MCF 10A (cell line): Measurements from ENCODE around the gene S100A6. TPM values are rescaled to one million over a fixed set of nuclear protein-coding genes. Genes with fewer than 3 reads are reported as not detected.
"Not testable (repeated sequence)": the region's sequence is repeated elsewhere in the genome, so short reads cannot be mapped to it uniquely, and the experiment has no call there.

Source experiments
- BruUV-seq: library from RNA; stranded (reverse); fragments of 400-500 nt; replicated peaks from 2 replicates; lab custom pipeline; 2021; lab: Mats Ljungman, UMichigan
- CTCF ChIA-PET: fragments of 300-600 bp; sonication (Branson Sonifier 250); formaldehyde crosslinking; extraction: SDS; loops from one replicate; lab custom pipeline; 2021; ENCODE audit warnings: antibody characterized with exemption, inconsistent platforms; lab: Yijun Ruan, JAX
- POLR2A ChIA-PET: fragments of 300-600, 350-650 bp; sonication (Branson Sonifier 250); formaldehyde crosslinking; extraction: SDS; loops from one replicate; lab custom pipeline; 2020; ENCODE audit warnings: antibody characterized with exemption, inconsistent platforms; lab: Yijun Ruan, JAX
- DNase-seq: peaks from one replicate; pipeline ENCODE4 v3.0.0-alpha.2; 2018; ENCODE audit not compliant: unreplicated experiment
- H3K27ac Mint-ChIP-seq: one replicate; pipeline ENCODE4 v1.8.0; 2022; ENCODE audit warnings: mild to moderate bottlenecking, low read depth, mixed read lengths; ENCODE audit not compliant: unreplicated experiment
- H3K27me3 Mint-ChIP-seq: one replicate; pipeline ENCODE4 v1.8.0; 2022; ENCODE audit warnings: mixed read lengths; ENCODE audit not compliant: insufficient read depth, unreplicated experiment
- H3K36me3 Mint-ChIP-seq: one replicate; pipeline ENCODE4 v1.8.0; 2022; ENCODE audit warnings: mild to moderate bottlenecking, moderate library complexity, mixed read lengths; ENCODE audit not compliant: insufficient read depth, unreplicated experiment
- H3K4me1 Mint-ChIP-seq: one replicate; pipeline ENCODE4 v1.8.0; 2022; ENCODE audit warnings: mixed read lengths; ENCODE audit not compliant: insufficient read depth, unreplicated experiment
- H3K4me3 Mint-ChIP-seq: one replicate; pipeline ENCODE4 v1.8.0; 2022; ENCODE audit warnings: mild to moderate bottlenecking, moderate library complexity, mixed read lengths; ENCODE audit not compliant: unreplicated experiment
- H3K9me3 Mint-ChIP-seq: one replicate; pipeline ENCODE4 v1.8.0; 2022; ENCODE audit warnings: mixed read lengths; ENCODE audit not compliant: unreplicated experiment
- CTCF ChIP-seq: fragments of 200-600 bp; IDR thresholded peaks from one replicate; pipeline ENCODE4 v1.8.0; 2022; ENCODE audit warnings: antibody characterized with exemption, mild to moderate bottlenecking; ENCODE audit not compliant: unreplicated experiment
- intact Hi-C: fragments of 100-400 bp; cut with micrococcal nuclease; formaldehyde crosslinking; loops from 2 replicates; pipeline ENCODE4 v1.14.1; 2022
- total RNA-seq: library from RNA; stranded (reverse); gene quantifications from 2 replicates; pipeline ENCODE4 v1.2.3, GENCODE V29; 2022

Gene S100A6
- total RNA-seq, 1 experiment from 2014 or later = 2,571 TPM

GRCh38 chr1:153565529-153566374 is 30.0 kb upstream of the S100A6 start, which contains the start of gene S100A2:
S100A2 (minus strand) TSS chr1:153565844; CDS start chr1:153563877, 1,967 bp downstream.
- intact Hi-C loops = loop anchor here (2.0 kb wide), 1 partner anchor 17 kb away; the partner anchor contains the start of gene S100A3
- Mint-ChIP-seq H3K27ac (peak within 1 kb of the TSS; percentile 92), H3K4me3 (peak within 1 kb of the TSS; percentile 67), H3K9me3 (no peaks in the 10 kb centered on the region), H3K4me1 (peaks cover 66% of the 10 kb centered on the region), H3K27me3 (no peaks in the 10 kb centered on the region), H3K36me3 (peaks cover 35% of the 10 kb centered on the region)
- ChIA-PET POLR2A (interaction anchor here (0.6 to 24.9 kb wide), 40 partner anchors 8 to 1572 kb away, joined by 3 to 2106 read pairs (median 5); partner anchors contain the start of genes CHTOP, CREB3L4, ILF2 and JTB), CTCF (interaction anchor here (0.7 to 11.5 kb wide), 15 partner anchors 13 to 381 kb away, joined by 3 to 221 read pairs (median 5); partner anchors contain the start of genes DENND4B, S100A13, S100A14 and S100A16)
- peak; percentile 99 for DNase-seq
- BruUV-seq = no TSS peak
- no peak for TF ChIP-seq CTCF

- Mint-ChIP-seq H3K27me3 (no peaks in the 10 kb centered on the region), H3K27ac (peak overlapping the region; percentile 92), H3K4me1 (peaks cover 65% of the 10 kb centered on the region), H3K36me3 (peaks cover 51% of the 10 kb centered on the region), H3K9me3 (no peaks in the 10 kb centered on the region), H3K4me3 (peak overlapping the region; percentile 67)
- ChIA-PET POLR2A (interaction anchor here (0.6 to 24.9 kb wide), 20 partner anchors 9 to 656 kb away, joined by 3 to 2106 read pairs (median 5); partner anchors contain the start of genes CHTOP, GATAD2B, ILF2 and S100A12), CTCF (interaction anchor here (0.7 to 11.5 kb wide), 15 partner anchors 8 to 63 kb away, joined by 3 to 221 read pairs (median 5); partner anchors contain the start of genes S100A13, S100A16, S100A4 and S100A5)
- no peak for TF ChIP-seq CTCF
- DNase-seq = peak; percentile 36
- no TSS peak for BruUV-seq
- intact Hi-C loops = loop anchor here (2.0 kb wide), 1 partner anchor 15 kb away; the partner anchor contains the start of gene S100A3
Measured at GRCh38 chr1:153563991-153564390, 28.2 kb upstream of the S100A6 start.

GRCh38 chr1:153563483-153563901 is 27.7 kb upstream of the S100A6 start:
- CTCF ChIA-PET = interaction anchor here (0.6 to 11.5 kb wide), 16 partner anchors 8 to 1508 kb away, joined by 3 to 221 read pairs (median 4); partner anchors contain the start of genes S100A13, S100A16, S100A4 and S100A5
- H3K36me3 Mint-ChIP-seq = peaks cover 56% of the 10 kb centered on the region

GRCh38 chr1:153562021-153562420 is 26.2 kb upstream of the S100A6 start:
- peaks cover 52% of the 10 kb centered on the region for H3K4me1 Mint-ChIP-seq
- ChIA-PET POLR2A (interaction anchor here (0.5 to 24.9 kb wide), 9 partner anchors 10 to 406 kb away, joined by 3 to 2106 read pairs (median 8); partner anchors contain the start of genes CHTOP, CREB3L4, S100A14 and S100A16), CTCF (interaction anchor here (0.9 to 11.5 kb wide), 9 partner anchors 11 to 72 kb away, joined by 3 to 221 read pairs (median 6); partner anchors contain the start of genes CHTOP, S100A4, S100A5 and S100A6)
- peak overlapping the region; percentile 92 for H3K27ac Mint-ChIP-seq
- H3K36me3 Mint-ChIP-seq = peaks cover 71% of the 10 kb centered on the region
- H3K9me3 Mint-ChIP-seq, DNase-seq, intact Hi-C loops, BruUV-seq, H3K27me3 Mint-ChIP-seq: not testable (repeated sequence)
- H3K4me3 Mint-ChIP-seq = peak overlapping the region; percentile 67

More at GRCh38 chr1:153563483-153563901, 27.7 kb upstream of the S100A6 start:
- no TSS peak for BruUV-seq
- peaks cover 63% of the 10 kb centered on the region for H3K4me1 Mint-ChIP-seq
- H3K9me3 Mint-ChIP-seq = no peaks in the 10 kb centered on the region
- peak overlapping the region; percentile 92 for H3K27ac Mint-ChIP-seq
- H3K4me3 Mint-ChIP-seq = peak overlapping the region; percentile 67
- intact Hi-C loops = no loop called here
- DNase-seq = peak; percentile 40
- POLR2A ChIA-PET = interaction anchor here (0.7 to 24.9 kb wide), 15 partner anchors 9 to 657 kb away, joined by 3 to 2106 read pairs (median 5); partner anchors contain the start of genes CHTOP, GATAD2B, ILF2 and S100A12
- TF ChIP-seq CTCF = no peak
- no peaks in the 10 kb centered on the region for H3K27me3 Mint-ChIP-seq
